ENCODE measurements around the gene EIPR1.

EIPR1 gene

DNA sequence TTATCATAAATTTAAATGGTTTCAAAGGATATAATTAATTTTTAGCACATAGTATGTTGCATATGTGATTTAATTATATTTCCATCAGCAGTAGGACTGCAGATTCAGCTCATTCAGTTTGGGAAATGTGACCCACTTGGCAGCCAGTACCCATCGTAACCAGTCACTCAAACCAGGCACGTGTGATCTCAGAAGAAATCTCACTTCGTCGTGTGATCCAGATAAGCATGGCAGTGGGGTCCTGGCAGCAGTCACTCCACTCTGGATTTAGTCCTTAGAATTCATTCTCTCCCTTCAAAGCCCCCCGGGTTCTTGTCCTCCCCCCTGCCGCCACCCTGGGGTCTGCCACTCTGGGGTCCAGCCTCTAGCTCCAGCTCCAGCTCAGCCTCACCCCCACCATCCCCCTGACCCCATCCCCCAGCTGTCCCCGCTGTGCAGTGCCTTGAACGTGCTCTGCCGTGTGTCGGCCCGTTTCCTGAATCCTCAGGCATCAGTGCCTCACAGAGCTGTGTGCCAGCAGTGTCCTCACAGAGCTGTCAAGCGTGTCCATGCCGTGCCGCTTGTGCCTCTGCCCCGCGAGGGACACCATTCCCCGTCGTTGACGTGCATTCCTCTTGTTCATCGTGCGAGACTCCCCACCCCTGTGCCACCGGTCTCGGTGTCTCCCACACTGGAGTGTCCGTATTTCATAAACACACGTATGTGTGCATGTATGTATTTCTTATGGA is 36.7 kb upstream of the EIPR1 start:
- no peaks in the 10 kb centered on the region for H3K9me3 ChIP-seq (ENCODE audit: severe bottlenecking)
- TF ChIP-seq, protein P1, sequence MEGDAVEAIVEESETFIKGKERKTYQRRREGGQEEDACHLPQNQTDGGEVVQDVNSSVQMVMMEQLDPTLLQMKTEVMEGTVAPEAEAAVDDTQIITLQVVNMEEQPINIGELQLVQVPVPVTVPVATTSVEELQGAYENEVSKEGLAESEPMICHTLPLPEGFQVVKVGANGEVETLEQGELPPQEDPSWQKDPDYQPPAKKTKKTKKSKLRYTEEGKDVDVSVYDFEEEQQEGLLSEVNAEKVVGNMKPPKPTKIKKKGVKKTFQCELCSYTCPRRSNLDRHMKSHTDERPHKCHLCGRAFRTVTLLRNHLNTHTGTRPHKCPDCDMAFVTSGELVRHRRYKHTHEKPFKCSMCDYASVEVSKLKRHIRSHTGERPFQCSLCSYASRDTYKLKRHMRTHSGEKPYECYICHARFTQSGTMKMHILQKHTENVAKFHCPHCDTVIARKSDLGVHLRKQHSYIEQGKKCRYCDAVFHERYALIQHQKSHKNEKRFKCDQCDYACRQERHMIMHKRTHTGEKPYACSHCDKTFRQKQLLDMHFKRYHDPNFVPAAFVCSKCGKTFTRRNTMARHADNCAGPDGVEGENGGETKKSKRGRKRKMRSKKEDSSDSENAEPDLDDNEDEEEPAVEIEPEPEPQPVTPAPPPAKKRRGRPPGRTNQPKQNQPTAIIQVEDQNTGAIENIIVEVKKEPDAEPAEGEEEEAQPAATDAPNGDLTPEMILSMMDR (IDR thresholded peaks at IDR 0.05; ENCODE audit: low read depth, low read length): no peak
- H3K36me3 ChIP-seq: peaks cover 9% of the 10 kb centered on the region
- H3K27me3 ChIP-seq (ENCODE audit: insufficient read depth, low read depth, severe bottlenecking): no peaks in the 10 kb centered on the region
- H3K4me3 ChIP-seq (ENCODE audit: low read depth, low read length): no peak overlapping the region
- DNase-seq: no peak
- no peak overlapping the region for H3K27ac ChIP-seq

DNA sequence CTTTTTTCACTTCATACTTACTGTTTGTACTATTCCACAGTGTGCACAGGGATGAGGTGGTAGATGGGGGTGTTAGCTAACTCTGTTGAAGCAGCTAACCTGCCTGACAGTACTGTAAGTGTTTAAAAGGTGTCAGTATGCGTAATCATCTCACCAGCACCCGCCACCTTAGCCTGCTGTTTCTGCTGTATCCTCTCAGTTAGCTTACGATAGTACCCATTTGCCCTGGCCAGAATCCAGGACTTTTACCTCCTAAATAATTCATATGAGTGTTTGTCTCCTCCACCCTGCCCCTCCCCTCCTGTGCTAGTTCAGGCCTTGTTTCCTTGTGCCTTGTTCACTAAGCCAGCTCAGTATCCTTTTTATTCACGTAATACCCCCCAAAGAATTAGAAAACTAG is 36.1 kb upstream of the EIPR1 start:
- H3K36me3 ChIP-seq: peaks cover 9% of the 10 kb centered on the region
- no peaks in the 10 kb centered on the region for H3K9me3 ChIP-seq (ENCODE audit: severe bottlenecking)
- H3K4me3 ChIP-seq (ENCODE audit: low read depth, low read length): no peak overlapping the region
- TF ChIP-seq, protein P1 (IDR thresholded peaks at IDR 0.05; ENCODE audit: low read depth, low read length): no peak
- H3K27ac ChIP-seq: no peak overlapping the region
- DNase-seq: no peak
- no peaks in the 10 kb centered on the region for H3K27me3 ChIP-seq (ENCODE audit: insufficient read depth, low read depth, severe bottlenecking)

DNA sequence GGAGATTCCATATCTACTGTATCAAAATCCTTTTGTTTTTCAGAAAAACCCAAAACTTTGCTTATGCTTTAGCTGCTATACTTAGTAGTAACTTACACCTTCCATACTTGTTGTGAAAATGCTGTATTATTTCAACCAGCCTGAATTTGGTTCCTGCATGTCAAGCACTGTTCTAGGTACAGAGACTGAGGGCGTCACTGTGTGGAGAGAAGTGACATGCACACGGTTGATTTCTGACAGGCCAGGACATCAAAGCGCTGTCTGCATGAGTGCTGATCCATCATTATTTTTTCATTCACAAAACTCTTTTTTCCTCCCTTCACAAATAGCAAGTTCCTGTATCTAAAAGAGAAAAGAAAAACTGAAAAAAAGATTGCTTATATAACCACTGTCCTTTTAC is 33.5 kb upstream of the EIPR1 start:
- no peaks in the 10 kb centered on the region for H3K27me3 ChIP-seq (ENCODE audit: insufficient read depth, low read depth, severe bottlenecking)
- TF ChIP-seq, protein P1 (IDR thresholded peaks at IDR 0.05; ENCODE audit: low read depth, low read length): no peak
- H3K4me3 ChIP-seq (ENCODE audit: low read depth, low read length): no peak overlapping the region
- H3K9me3 ChIP-seq (ENCODE audit: severe bottlenecking): no peaks in the 10 kb centered on the region
- no peak overlapping the region for H3K27ac ChIP-seq
- peaks cover 9% of the 10 kb centered on the region for H3K36me3 ChIP-seq
- no peak for DNase-seq

DNA sequence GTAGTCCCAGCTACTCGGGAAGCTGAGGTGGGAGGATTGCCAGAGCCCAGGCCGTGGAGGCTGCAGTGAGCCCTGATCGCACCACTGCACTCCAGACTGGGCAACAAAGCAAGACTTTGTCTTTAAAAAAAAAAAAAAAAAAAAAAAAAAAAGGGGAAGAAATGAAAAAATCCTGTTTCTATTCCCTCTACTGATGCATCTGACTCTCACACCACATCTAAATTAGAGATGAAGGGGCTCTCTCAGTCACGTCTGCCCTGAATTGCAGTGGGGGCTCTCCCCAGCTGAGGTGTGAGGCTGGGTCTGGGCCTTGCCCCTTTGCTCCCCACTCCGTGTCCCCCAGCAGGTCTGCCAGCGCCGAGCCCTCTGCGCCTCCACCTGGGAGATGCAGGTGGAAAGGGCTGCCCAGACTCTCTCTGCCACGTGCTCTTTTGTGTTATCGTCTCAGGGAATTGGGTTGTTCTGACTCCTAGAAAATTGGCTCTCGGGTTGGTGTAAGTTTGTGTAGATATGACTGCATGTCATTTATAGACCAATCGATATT is 32.1 kb upstream of the EIPR1 start:
- H3K27me3 ChIP-seq (ENCODE audit: insufficient read depth, low read depth, severe bottlenecking): no peaks in the 10 kb centered on the region
- no peak overlapping the region for H3K27ac ChIP-seq
- no peak overlapping the region for H3K4me3 ChIP-seq (ENCODE audit: low read depth, low read length)
- TF ChIP-seq, protein P1 (IDR thresholded peaks at IDR 0.05; ENCODE audit: low read depth, low read length): no peak
- H3K36me3 ChIP-seq: peaks cover 2% of the 10 kb centered on the region; the same call in 1 of the 2 replicates
- no peaks in the 10 kb centered on the region for H3K9me3 ChIP-seq (ENCODE audit: severe bottlenecking)
- DNase-seq: no peak

DNA sequence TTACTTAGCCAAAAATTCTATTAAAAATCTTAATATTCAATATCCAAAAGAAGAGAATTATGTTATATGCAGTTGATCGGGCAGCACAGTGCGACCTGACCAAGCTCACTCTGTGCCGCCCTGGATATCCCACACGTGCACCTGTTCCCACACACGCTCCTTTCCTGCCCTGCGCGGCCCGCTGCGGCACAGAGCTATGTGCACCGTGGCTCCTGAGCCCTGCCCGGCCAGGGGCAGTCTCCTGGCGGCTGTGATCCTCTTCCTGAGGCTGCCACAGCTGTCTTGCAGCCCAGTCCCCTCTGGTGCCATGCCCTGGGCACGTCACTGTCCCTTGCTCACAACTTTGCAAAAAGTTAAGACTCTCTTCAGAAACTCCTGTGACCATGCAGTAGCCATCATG is 31.2 kb upstream of the EIPR1 start:
- H3K9me3 ChIP-seq (ENCODE audit: severe bottlenecking): no peaks in the 10 kb centered on the region
- peaks cover 4% of the 10 kb centered on the region for H3K36me3 ChIP-seq
- H3K27ac ChIP-seq: no peak overlapping the region
- DNase-seq: no peak
- TF ChIP-seq, protein P1 (IDR thresholded peaks at IDR 0.05; ENCODE audit: low read depth, low read length): no peak
- H3K27me3 ChIP-seq (ENCODE audit: insufficient read depth, low read depth, severe bottlenecking): no peaks in the 10 kb centered on the region
- H3K4me3 ChIP-seq (ENCODE audit: low read depth, low read length): no peak overlapping the region

All from WERI-Rb-1 (cell line).